HepG2 (cell line): ENCODE measurements around the gene EXOC7.

ENCODE experiments used
- ASH2L ChIP-seq: fragments of 300-600, 200-600 bp; sonication (generic); IDR thresholded peaks from 2 replicates; pipeline ENCODE4 v1.7.0; 2017; ENCODE audit warnings: low read depth, mild to moderate bottlenecking, moderate library complexity, mixed read lengths, low read length; ENCODE audit not compliant: insufficient read length
- FOXA3 ChIP-seq: IDR thresholded peaks from 2 replicates; pipeline ENCODE4 v1.6.1; 2016; ENCODE audit warnings: missing genetic modification reagents, missing compliant biosample characterization
- KDM3A ChIP-seq: IDR thresholded peaks from 2 replicates; pipeline ENCODE4 v1.6.1; 2018; ENCODE audit warnings: low read depth, missing compliant biosample characterization
- REPIN1 ChIP-seq: sonication (generic); formaldehyde crosslinking; IDR thresholded peaks from 2 replicates; pipeline ENCODE4 v1.8.0; 2022; ENCODE audit warnings: missing genetic modification reagents, low read depth, mild to moderate bottlenecking, borderline replicate concordance
- TAF1 ChIP-seq: sonication (generic); formaldehyde crosslinking; IDR thresholded peaks from 2 replicates; pipeline ENCODE4 v1.4.0; 2020; ENCODE audit warnings: missing genetic modification reagents
- ZFX ChIP-seq: sonication (generic); formaldehyde crosslinking; IDR thresholded peaks from 2 replicates; pipeline ENCODE4 v1.4.0; 2020; ENCODE audit warnings: mild to moderate bottlenecking, low read depth, missing genetic modification reagents, moderate library complexity
- ZNF138 ChIP-seq: sonication (generic); formaldehyde crosslinking; IDR thresholded peaks from 2 replicates; pipeline ENCODE4 v1.5.0; 2020; ENCODE audit warnings: mild to moderate bottlenecking, low read depth, missing genetic modification reagents
- ZNF20 ChIP-seq: sonication (generic); formaldehyde crosslinking; IDR thresholded peaks from 2 replicates; pipeline ENCODE4 v1.4.0; 2020; ENCODE audit warnings: mild to moderate bottlenecking, moderate library complexity, missing genetic modification reagents
- TF ChIP-seq, protein P1 (sequence below): sonication (generic); formaldehyde crosslinking; IDR thresholded peaks from 2 replicates; pipeline ENCODE4 v1.5.0; 2020; ENCODE audit warnings: missing genetic modification reagents, mild to moderate bottlenecking, borderline replicate concordance
- TF ChIP-seq, protein P2 (sequence below): sonication (generic); formaldehyde crosslinking; IDR thresholded peaks from 2 replicates; pipeline ENCODE4 v1.4.0; 2020; ENCODE audit warnings: missing genetic modification reagents, mild to moderate bottlenecking, borderline replicate concordance
- TF ChIP-seq, protein P3 (sequence below): sonication (generic); formaldehyde crosslinking; IDR thresholded peaks from 2 replicates; pipeline ENCODE4 v1.5.0; 2020; ENCODE audit warnings: mild to moderate bottlenecking, missing genetic modification reagents, moderate library complexity
- TF ChIP-seq, protein P4 (sequence below): sonication (generic); formaldehyde crosslinking; IDR thresholded peaks from 2 replicates; pipeline ENCODE4 v1.4.0; 2020; ENCODE audit warnings: mild to moderate bottlenecking, missing genetic modification reagents, borderline replicate concordance
- TF ChIP-seq, protein P5 (sequence below), 2 experiments: IDR thresholded peaks; 2 replicates each; pipeline ENCODE4 v1.6.1; 2011 to 2012; ENCODE audit warnings: low read length in 2 of 2, borderline replicate concordance in 1 of 2, low read depth in 1 of 2, mild to moderate bottlenecking in 1 of 2, moderate library complexity in 1 of 2

DNA sequence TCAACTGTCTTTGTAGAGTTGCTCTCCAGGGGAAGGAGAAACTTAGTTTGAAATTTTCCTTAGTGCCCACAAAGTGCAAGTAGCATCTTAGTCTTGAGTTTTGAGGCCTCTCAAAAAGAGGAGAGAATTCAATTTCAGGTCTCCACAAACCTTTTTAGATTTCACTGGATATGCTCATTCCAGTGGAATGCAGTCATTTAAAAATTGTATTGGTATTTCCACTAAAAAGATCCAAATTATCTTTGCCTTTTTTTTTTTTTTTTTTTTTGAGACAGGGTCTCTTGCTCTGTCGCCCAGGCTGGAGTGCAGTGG is 44.4 kb upstream of the EXOC7 start:
- TF ChIP-seq ZNF20 (CRISPR knock-in tag) (no peak), ASH2L (no peak), ZFX (CRISPR knock-in tag) (no peak), TAF1 (CRISPR knock-in tag) (no peak), REPIN1 (no peak), FOXA3 (CRISPR knock-in tag) (no peak), KDM3A (no peak), ZNF138 (no peak)
- TF ChIP-seq, protein P1, sequence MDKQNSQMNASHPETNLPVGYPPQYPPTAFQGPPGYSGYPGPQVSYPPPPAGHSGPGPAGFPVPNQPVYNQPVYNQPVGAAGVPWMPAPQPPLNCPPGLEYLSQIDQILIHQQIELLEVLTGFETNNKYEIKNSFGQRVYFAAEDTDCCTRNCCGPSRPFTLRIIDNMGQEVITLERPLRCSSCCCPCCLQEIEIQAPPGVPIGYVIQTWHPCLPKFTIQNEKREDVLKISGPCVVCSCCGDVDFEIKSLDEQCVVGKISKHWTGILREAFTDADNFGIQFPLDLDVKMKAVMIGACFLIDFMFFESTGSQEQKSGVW (CRISPR knock-in tag) = no peak
- TF ChIP-seq, protein P2, sequence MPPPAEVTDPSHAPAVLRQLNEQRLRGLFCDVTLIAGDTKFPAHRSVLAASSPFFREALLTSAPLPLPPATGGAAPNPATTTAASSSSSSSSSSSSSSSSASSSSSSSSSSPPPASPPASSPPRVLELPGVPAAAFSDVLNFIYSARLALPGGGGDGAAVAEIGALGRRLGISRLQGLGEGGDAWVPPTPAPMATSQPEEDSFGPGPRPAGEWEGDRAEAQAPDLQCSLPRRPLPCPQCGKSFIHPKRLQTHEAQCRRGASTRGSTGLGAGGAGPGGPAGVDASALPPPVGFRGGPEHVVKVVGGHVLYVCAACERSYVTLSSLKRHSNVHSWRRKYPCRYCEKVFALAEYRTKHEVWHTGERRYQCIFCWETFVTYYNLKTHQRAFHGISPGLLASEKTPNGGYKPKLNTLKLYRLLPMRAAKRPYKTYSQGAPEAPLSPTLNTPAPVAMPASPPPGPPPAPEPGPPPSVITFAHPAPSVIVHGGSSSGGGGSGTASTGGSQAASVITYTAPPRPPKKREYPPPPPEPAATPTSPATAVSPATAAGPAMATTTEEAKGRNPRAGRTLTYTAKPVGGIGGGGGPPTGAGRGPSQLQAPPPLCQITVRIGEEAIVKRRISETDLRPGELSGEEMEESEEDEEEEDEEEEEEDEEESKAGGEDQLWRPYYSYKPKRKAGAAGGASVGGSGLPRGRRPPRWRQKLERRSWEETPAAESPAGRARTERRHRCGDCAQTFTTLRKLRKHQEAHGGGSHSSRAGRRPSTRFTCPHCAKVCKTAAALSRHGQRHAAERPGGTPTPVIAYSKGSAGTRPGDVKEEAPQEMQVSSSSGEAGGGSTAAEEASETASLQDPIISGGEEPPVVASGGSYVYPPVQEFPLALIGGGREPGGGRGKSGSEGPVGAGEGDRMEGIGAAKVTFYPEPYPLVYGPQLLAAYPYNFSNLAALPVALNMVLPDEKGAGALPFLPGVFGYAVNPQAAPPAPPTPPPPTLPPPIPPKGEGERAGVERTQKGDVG (CRISPR knock-in tag) = no peak
- TF ChIP-seq, protein P3, sequence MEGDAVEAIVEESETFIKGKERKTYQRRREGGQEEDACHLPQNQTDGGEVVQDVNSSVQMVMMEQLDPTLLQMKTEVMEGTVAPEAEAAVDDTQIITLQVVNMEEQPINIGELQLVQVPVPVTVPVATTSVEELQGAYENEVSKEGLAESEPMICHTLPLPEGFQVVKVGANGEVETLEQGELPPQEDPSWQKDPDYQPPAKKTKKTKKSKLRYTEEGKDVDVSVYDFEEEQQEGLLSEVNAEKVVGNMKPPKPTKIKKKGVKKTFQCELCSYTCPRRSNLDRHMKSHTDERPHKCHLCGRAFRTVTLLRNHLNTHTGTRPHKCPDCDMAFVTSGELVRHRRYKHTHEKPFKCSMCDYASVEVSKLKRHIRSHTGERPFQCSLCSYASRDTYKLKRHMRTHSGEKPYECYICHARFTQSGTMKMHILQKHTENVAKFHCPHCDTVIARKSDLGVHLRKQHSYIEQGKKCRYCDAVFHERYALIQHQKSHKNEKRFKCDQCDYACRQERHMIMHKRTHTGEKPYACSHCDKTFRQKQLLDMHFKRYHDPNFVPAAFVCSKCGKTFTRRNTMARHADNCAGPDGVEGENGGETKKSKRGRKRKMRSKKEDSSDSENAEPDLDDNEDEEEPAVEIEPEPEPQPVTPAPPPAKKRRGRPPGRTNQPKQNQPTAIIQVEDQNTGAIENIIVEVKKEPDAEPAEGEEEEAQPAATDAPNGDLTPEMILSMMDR (CRISPR knock-in tag) = no peak
- TF ChIP-seq, protein P4, sequence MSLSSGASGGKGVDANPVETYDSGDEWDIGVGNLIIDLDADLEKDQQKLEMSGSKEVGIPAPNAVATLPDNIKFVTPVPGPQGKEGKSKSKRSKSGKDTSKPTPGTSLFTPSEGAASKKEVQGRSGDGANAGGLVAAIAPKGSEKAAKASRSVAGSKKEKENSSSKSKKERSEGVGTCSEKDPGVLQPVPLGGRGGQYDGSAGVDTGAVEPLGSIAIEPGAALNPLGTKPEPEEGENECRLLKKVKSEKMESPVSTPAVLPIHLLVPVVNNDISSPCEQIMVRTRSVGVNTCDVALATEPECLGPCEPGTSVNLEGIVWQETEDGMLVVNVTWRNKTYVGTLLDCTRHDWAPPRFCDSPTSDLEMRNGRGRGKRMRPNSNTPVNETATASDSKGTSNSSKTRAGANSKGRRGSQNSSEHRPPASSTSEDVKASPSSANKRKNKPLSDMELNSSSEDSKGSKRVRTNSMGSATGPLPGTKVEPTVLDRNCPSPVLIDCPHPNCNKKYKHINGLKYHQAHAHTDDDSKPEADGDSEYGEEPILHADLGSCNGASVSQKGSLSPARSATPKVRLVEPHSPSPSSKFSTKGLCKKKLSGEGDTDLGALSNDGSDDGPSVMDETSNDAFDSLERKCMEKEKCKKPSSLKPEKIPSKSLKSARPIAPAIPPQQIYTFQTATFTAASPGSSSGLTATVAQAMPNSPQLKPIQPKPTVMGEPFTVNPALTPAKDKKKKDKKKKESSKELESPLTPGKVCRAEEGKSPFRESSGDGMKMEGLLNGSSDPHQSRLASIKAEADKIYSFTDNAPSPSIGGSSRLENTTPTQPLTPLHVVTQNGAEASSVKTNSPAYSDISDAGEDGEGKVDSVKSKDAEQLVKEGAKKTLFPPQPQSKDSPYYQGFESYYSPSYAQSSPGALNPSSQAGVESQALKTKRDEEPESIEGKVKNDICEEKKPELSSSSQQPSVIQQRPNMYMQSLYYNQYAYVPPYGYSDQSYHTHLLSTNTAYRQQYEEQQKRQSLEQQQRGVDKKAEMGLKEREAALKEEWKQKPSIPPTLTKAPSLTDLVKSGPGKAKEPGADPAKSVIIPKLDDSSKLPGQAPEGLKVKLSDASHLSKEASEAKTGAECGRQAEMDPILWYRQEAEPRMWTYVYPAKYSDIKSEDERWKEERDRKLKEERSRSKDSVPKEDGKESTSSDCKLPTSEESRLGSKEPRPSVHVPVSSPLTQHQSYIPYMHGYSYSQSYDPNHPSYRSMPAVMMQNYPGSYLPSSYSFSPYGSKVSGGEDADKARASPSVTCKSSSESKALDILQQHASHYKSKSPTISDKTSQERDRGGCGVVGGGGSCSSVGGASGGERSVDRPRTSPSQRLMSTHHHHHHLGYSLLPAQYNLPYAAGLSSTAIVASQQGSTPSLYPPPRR (CRISPR knock-in tag) = no peak
- TF ChIP-seq, protein P5, sequence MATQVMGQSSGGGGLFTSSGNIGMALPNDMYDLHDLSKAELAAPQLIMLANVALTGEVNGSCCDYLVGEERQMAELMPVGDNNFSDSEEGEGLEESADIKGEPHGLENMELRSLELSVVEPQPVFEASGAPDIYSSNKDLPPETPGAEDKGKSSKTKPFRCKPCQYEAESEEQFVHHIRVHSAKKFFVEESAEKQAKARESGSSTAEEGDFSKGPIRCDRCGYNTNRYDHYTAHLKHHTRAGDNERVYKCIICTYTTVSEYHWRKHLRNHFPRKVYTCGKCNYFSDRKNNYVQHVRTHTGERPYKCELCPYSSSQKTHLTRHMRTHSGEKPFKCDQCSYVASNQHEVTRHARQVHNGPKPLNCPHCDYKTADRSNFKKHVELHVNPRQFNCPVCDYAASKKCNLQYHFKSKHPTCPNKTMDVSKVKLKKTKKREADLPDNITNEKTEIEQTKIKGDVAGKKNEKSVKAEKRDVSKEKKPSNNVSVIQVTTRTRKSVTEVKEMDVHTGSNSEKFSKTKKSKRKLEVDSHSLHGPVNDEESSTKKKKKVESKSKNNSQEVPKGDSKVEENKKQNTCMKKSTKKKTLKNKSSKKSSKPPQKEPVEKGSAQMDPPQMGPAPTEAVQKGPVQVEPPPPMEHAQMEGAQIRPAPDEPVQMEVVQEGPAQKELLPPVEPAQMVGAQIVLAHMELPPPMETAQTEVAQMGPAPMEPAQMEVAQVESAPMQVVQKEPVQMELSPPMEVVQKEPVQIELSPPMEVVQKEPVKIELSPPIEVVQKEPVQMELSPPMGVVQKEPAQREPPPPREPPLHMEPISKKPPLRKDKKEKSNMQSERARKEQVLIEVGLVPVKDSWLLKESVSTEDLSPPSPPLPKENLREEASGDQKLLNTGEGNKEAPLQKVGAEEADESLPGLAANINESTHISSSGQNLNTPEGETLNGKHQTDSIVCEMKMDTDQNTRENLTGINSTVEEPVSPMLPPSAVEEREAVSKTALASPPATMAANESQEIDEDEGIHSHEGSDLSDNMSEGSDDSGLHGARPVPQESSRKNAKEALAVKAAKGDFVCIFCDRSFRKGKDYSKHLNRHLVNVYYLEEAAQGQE (IDR thresholded peaks at IDR 0.05; ENCODE audit: borderline replicate concordance in 1 of 2, low read depth in 1 of 2, low read length in 2 of 2) = no peak
